Breast epithelium (tissue), 4 donors: ENCODE data around the gene PPM1H. TPM values are rescaled to one million over a fixed set of nuclear protein-coding genes. Genes with fewer than 3 reads are reported as not detected.
"Not testable (repeated sequence)": the region's sequence is repeated elsewhere in the genome, so short reads cannot be mapped to it uniquely, and the experiment has no call there.

ENCODE experiments used
- DNase-seq, 2 donors: peaks; one replicate each; pipeline ENCODE4 v3.0.0-alpha.2; 2019; ENCODE audit warnings: low spot score in 2 of 2
- H3K27ac ChIP-seq, 2 donors: fragments of 200-600 bp; sonication (generic) in 1 of 2; one replicate each; pipeline ENCODE4 v1.5.1; 2016 to 2019; ENCODE audit warnings: mild to moderate bottlenecking in 1 of 2
- H3K27me3 ChIP-seq, 2 donors: fragments of 200-600 bp; sonication (generic) in 1 of 2; one replicate each; pipeline versions ENCODE4 v1.5.1 to v1.6.0; 2017 to 2019; ENCODE audit warnings: control low read depth in 1 of 2, mild to moderate bottlenecking in 1 of 2
- H3K36me3 ChIP-seq: fragments of 200-600 bp; one replicate; pipeline ENCODE4 v1.5.1; 2019
- H3K4me1 ChIP-seq, 2 donors: fragments of 200-600 bp; sonication (generic); one replicate each; pipeline ENCODE4 v1.5.1; 2016 to 2019; ENCODE audit warnings: control low read depth in 1 of 2
- H3K4me3 ChIP-seq, 3 donors: fragments of 200-600 bp; sonication (generic); 1 replicate in 2 of 3; 2 replicates in 1 of 3; pipeline ENCODE4 v1.5.1; 2016 to 2019; ENCODE audit warnings: mild to moderate bottlenecking in 3 of 3, moderate library complexity in 2 of 3
- H3K9me3 ChIP-seq, 2 donors: fragments of 200-600 bp; sonication (generic) in 1 of 2; one replicate each; pipeline ENCODE4 v1.5.1; 2016 to 2019; ENCODE audit warnings: control low read depth in 1 of 2
- POLR2A ChIP-seq: fragments of 450-650 bp; IDR thresholded peaks from one replicate; pipeline ENCODE4 v1.6.1; 2016; ENCODE audit warnings: antibody characterized with exemption, mild to moderate bottlenecking, moderate library complexity
- POLR2AphosphoS5 ChIP-seq, 3 donors: sonication (generic); formaldehyde crosslinking; IDR thresholded peaks; one replicate each; pipeline ENCODE4 v1.6.1; 2017; ENCODE audit warnings: antibody characterized with exemption in 3 of 3
- intact Hi-C: fragments of 100-400 bp; cut with DNase I; formaldehyde crosslinking; loops from one replicate; pipeline ENCODE4 v1.15.1; 2023; ENCODE audit warnings: low total_unique reads
- total RNA-seq, 3 donors: library from RNA; depleted of rRNA; stranded (reverse); fragments of >200 nt; gene quantifications; one replicate each; pipeline ENCODE4 v1.1.0, GENCODE V29; 2016
- TF ChIP-seq, protein P1 (sequence below), 3 donors: fragments of 450-650 bp; IDR thresholded peaks; one replicate each; pipeline ENCODE4 v1.5.1; 2016 to 2017; ENCODE audit warnings: antibody characterized with exemption in 3 of 3, mild to moderate bottlenecking in 3 of 3, moderate library complexity in 3 of 3

Gene PPM1H
- total RNA-seq, 3 donors from 2014 or later, result 2.2 to 15.4 (median 13.5) TPM

GRCh38 chr12:62879691-62880090 lies 55.3 kb downstream of the PPM1H start:
- no peak overlapping the region for H3K4me3 ChIP-seq
- no peak overlapping the region for H3K27ac ChIP-seq
- intact Hi-C loops, result no loop called here
- DNase-seq, result no peak
- H3K4me1 ChIP-seq, result no peaks in the 10 kb centered on the region
- no peaks in the 10 kb centered on the region for H3K9me3 ChIP-seq
- no peaks in the 10 kb centered on the region for H3K27me3 ChIP-seq
- TF ChIP-seq POLR2A (no peak), POLR2AphosphoS5 (IDR thresholded peaks at IDR 0.05) (no peak)
- TF ChIP-seq, protein P1, sequence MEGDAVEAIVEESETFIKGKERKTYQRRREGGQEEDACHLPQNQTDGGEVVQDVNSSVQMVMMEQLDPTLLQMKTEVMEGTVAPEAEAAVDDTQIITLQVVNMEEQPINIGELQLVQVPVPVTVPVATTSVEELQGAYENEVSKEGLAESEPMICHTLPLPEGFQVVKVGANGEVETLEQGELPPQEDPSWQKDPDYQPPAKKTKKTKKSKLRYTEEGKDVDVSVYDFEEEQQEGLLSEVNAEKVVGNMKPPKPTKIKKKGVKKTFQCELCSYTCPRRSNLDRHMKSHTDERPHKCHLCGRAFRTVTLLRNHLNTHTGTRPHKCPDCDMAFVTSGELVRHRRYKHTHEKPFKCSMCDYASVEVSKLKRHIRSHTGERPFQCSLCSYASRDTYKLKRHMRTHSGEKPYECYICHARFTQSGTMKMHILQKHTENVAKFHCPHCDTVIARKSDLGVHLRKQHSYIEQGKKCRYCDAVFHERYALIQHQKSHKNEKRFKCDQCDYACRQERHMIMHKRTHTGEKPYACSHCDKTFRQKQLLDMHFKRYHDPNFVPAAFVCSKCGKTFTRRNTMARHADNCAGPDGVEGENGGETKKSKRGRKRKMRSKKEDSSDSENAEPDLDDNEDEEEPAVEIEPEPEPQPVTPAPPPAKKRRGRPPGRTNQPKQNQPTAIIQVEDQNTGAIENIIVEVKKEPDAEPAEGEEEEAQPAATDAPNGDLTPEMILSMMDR (IDR thresholded peaks at IDR 0.05), result no peak
- no peaks in the 10 kb centered on the region for H3K36me3 ChIP-seq

GRCh38 chr12:62879228-62879627 lies 55.7 kb downstream of the PPM1H start:
- H3K36me3 ChIP-seq, H3K27ac ChIP-seq, DNase-seq, H3K27me3 ChIP-seq, intact Hi-C loops, H3K9me3 ChIP-seq, H3K4me1 ChIP-seq, H3K4me3 ChIP-seq: not testable (repeated sequence)

DNA sequence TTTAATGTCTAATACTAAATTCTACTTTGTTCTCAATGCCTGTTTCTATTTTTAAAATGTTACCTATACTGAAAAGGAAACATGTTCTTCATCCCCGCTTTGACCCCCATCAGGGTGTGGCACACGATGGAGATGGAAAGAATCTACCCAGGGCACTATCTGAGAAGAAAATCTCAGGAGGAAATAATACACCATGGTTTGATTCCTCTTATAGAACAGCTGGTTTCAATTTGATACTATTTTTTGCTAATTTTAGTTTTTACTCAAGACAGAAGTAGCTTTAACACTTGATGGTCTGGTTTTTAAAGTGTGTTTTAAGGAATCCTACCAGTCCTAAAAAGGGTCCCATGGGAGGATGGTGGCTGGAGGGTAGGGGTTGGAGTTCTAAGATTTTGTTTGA lies 56.7 kb downstream of the PPM1H start:
- no peaks in the 10 kb centered on the region for H3K9me3 ChIP-seq
- H3K4me1 ChIP-seq, result no peaks in the 10 kb centered on the region
- TF ChIP-seq POLR2A (no peak), POLR2AphosphoS5 (IDR thresholded peaks at IDR 0.05) (no peak)
- TF ChIP-seq, protein P1 (IDR thresholded peaks at IDR 0.05), result no peak
- H3K4me3 ChIP-seq, result no peak overlapping the region
- no peak for DNase-seq
- no peaks in the 10 kb centered on the region for H3K27me3 ChIP-seq
- H3K27ac ChIP-seq, result no peak overlapping the region
- intact Hi-C loops, result no loop called here
- no peaks in the 10 kb centered on the region for H3K36me3 ChIP-seq

- Histone ChIP-seq H3K27ac (no peak overlapping the region), H3K36me3 (no peaks in the 10 kb centered on the region), H3K4me3 (peak overlapping the region in 2 of 3 donors; percentile 23 to 27), H3K27me3 (no peaks in the 10 kb centered on the region), H3K4me1 (no peaks in the 10 kb centered on the region), H3K9me3 (no peaks in the 10 kb centered on the region)
- TF ChIP-seq, protein P1 (IDR thresholded peaks at IDR 0.05), result no peak
- no peak for TF ChIP-seq POLR2AphosphoS5 (IDR thresholded peaks at IDR 0.05)
- TF ChIP-seq POLR2A, result no peak
- intact Hi-C loops, result no loop called here
- DNase-seq, result no peak
Observed at GRCh38 chr12:62876938-62877548, 57.9 kb downstream of the PPM1H start.

DNA sequence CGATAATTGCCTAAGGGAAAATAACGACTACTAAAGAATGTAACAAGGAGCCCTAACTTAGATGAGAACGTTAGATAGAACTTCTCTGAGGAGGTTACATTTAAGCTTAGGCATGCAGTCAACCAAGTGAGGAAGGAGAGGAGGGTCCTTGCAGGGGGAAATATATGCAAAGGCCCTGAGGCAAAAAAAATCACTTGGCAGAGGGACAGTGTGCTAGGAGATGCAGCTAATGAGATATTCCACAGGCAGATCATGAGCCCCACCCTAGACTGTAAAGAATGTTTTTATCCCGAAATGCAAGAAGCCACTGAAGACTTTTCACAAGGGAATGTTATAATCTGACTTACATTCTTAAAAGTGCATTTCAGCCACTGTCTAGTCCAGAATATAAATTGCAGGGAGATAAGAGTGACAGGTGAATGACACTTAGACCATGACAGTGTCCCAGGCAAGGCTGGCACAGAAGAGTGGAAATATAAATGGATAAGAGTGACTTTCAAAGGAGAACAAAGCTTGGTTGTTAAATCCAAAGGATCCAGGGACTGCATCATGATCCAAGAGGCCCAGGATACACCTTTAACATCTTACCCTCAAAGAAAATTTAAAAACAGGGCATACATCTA lies 61.0 kb downstream of the PPM1H start:
- TF ChIP-seq, protein P1 (IDR thresholded peaks at IDR 0.05), result no peak
- no peak for TF ChIP-seq POLR2A
- no peak for TF ChIP-seq POLR2AphosphoS5 (IDR thresholded peaks at IDR 0.05)
- Histone ChIP-seq H3K27ac (no peak overlapping the region), H3K27me3 (no peaks in the 10 kb centered on the region), H3K4me1 (no peaks in the 10 kb centered on the region), H3K4me3 (no peak overlapping the region), H3K9me3 (no peaks in the 10 kb centered on the region), H3K36me3 (no peaks in the 10 kb centered on the region)
- intact Hi-C loops, result loop anchor here (5.0 kb wide), 1 partner anchor 133 kb away; no protein-coding TSS in a partner anchor
- no peak for DNase-seq
